NCI-H146 treated with DMSO at 0.1 percent for 48 hours (cell line): ENCODE results near the gene RIMS4.

Source experiments
- DNase-seq: peaks from one replicate; lab custom pipeline; 2025; ENCODE audit not compliant: unreplicated experiment; lab: John Stamatoyannopoulos, UW

The RIMS4 gene

GRCh38 chr20:44796758-44797457, 13.4 kb downstream of the RIMS4 start:
- no peak for DNase-seq

DNA sequence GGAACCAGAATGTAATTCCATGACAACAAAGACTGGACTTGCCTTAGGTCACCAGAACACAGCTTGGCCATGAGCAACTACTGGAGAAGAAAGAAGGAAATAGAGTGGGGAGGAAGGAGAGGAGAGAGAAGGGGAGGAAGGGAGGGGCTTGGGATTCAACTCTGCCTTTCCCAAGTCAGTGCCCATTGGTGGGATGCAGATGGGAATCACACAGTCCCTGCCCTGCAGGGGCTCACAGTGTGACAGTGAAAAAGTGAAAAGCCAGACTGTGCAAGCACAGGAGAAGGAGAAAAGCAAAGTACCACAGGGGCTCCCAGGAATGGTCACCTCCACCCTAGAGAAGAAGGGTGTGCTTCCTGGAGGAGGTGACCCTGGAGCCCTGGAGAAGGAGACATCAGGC, 14.0 kb downstream of the RIMS4 start:
- no peak for DNase-seq

DNA sequence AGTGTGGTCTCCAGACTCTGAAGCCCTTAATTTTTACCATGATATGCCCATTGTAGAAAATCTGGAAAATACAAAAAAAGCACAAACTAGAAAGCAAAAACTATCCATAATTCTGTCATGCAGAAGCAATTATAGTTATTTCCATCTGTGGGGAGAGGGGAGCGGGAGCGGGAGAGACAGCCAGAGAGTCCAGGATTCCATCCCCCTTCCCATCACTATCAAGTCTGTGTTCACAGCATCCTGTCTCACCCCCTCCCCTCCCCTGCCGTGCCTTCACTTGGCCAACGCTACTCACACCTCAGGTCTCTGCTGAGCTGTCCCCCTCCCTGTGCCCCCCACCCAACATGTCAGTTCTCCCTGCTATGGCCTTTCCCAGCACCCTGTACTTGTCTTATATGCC, 14.5 kb downstream of the RIMS4 start:
- DNase-seq: no peak

DNA sequence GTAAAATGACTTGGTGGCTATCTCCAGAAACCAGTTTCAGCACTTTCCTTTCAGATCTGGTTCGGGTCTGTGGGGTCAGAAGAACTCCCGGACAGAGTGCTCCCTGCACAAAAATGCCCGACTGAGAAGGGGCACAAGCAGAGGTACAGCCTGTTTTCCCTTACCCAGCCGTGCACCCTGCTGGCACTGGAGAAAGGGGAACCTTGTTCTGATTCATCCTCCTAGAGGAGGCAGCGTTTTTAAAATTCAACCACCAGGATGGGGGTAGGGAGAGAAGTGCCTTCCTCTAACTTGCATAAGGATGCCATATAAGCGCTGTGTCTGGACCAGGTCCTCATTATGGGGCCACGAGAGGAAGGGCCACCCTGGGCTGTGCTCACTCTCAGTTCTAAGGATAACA, 17.6 kb downstream of the RIMS4 start:
- no peak for DNase-seq

GRCh38 chr20:44790638-44791393, 19.5 kb downstream of the RIMS4 start:
- DNase-seq: no peak

- DNase-seq: no peak
These were observed 21.5 kb downstream of the RIMS4 start for GRCh38 chr20:44788706-44789456.

DNA sequence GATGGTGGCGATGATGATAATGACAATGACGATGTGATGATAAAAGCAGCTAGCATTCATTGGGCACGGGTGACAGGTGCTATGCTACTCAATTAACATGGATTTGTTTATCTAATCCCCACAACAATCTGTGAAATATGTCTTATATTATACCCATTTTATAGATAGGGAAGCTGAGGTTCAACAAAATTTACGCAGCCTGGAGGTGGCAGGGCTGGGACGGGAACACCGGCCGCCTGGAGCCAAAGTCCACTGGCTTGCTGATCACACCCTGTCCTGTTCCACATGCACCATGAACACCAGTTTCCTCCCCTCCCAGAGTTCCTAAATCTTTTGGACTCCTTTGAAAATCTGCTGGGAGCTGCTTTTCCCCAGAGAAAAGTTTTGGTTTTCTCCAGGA, 23.0 kb downstream of the RIMS4 start:
- no peak for DNase-seq

- no peak for DNase-seq
These were observed 24.6 kb downstream of the RIMS4 start for GRCh38 chr20:44785768-44786167.

DNA sequence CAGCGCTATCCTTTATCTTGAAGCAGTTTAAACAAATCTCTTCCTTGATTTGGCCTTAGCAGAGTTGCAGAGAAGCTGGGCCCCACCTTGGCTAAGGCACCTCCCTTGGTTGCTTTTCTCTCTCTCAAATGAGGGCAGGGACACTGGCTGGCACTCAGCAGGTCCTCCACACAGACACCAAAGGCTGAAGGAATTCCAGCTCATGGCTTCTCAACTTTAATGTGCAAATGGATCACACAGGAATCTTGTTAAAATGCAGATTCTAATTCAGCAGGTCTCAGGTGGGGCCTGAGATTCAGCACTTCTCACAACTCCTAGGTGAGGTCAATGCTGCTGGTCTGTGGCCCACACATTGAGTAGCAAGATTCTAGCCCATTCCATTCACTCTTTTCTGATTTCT, 25.7 kb downstream of the RIMS4 start:
- no peak for DNase-seq

GRCh38 chr20:44781791-44782190, 28.6 kb downstream of the RIMS4 start:
- no peak for DNase-seq

DNA sequence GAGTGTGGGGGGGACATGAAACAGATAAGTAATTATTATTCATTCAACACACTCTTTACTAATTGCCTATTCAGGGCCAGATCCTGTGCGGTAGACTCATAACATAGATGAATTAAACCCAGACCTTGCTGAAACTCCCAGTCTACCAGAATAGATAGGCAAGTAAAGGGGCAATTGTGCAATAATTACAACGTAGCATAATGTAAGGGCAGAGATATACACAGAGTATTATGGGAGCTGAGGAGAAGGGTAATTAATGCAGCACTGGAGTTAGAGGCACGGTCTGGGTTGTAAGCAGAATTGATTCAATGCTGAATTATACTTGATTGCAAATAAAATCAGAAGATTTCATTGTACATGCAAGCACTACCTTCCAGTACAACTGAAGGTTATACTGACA, 29.2 kb downstream of the RIMS4 start:
- no peak for DNase-seq

DNA sequence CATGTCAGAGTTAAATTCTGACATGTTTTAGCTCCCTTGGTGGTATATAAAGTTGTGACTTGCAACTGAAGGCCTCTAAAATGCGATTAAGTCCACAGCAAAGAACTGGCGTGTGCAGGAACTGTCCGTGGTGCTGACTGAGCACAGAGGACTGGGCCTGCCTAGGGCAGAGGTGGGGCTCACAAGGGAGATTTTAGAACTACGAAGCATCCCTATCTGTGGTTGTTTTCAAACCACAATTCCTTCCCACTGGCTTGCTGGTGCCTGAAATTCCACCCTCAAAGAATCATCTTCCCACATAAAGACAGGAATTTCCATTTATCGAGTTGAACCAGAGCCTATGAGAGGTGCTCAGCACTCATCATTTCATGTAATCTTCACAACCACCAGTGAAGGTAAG, 30.1 kb downstream of the RIMS4 start:
- no peak for DNase-seq

DNA sequence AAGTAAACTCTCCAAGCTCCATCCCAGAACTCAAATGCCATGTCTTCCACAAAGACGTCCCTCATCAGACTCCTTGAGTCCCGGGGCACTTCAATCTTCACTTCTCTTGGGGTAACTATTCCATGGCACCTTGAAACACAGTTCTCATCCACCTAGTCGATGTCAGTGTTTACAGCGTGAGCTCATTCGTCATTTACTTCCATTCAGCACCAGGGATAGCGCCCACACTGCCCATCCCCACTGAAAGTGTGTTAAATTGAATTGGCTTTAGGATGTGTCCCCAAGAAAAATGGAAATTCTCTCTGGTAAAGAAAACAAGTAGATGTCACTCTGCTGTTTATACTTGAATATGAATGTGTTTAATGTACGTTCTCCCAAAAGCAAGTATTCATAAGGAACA, 33.4 kb downstream of the RIMS4 start:
- DNase-seq: no peak

GRCh38 chr20:44773070-44773829, 37.1 kb downstream of the RIMS4 start:
- DNase-seq: no peak

DNA sequence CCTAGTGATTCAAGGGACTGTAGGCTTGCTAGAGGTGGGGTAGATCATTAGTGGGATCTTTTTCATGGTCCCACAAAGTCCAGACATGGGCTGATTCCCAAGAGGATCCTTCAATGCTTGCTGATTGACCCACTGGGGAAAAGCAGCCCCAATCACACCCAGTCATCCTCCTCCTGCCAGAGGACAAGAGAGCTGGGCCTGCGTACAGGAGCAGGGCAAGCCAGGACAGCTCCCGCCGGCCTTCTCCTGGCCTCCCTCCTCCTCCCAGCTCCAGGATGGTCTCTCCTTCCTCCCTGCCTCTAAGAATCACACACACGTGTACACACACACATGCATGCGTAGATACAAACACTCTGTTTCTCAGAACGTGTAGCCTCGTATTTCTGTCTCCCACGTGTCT, 37.7 kb downstream of the RIMS4 start:
- DNase-seq: no peak

DNA sequence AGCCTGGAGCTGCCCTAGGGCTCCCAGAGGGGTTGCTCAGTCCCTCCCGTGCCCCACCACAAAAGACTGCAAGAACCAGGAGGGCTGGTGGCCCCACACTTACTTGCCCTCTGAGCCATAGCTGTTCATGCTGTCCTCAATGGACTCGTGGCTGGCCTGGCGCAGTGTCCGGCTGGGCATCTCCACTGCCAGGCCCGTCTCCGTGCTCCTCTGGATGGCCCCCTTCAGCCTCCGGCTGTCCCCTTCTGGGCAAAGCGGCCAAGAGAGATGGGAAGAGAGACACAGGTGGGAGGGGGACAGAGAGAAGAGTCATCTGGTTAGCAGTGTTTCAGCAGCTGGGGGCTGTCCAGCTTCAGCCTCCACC, 39.2 kb downstream of the RIMS4 start:
- no peak for DNase-seq

DNA sequence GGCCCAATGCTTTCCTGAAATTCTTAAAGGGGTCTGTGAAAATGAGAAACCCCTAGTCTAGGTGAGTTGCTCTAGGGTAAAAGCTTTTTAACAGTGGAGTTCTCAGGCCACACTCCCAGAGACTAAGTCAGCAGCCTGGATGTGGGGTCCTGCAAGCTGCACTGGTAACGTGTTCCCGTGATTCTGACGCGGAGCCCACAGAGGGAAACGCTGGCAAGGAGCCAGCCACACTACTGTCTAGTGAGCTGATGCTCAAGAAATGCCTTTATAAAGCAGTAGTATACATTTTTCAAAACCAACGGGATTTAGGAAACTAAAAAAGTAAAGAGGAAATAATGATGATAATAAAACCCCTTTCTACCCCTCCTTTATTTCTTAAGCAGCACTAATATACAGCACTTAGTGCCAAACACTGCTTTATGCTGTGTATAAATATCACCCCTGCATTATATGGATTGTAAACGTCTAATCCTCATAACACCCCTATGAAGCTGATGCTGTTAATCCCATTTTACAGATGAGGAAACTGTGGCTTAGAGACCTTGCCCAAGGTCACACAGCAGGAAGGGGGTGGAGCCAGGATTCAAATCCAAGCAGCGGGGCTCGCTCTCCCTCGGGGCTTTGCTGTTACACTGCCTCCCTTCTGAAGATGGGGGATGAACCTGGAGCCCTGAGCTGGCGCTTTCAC, 39.7 kb downstream of the RIMS4 start:
- DNase-seq: no peak

DNA sequence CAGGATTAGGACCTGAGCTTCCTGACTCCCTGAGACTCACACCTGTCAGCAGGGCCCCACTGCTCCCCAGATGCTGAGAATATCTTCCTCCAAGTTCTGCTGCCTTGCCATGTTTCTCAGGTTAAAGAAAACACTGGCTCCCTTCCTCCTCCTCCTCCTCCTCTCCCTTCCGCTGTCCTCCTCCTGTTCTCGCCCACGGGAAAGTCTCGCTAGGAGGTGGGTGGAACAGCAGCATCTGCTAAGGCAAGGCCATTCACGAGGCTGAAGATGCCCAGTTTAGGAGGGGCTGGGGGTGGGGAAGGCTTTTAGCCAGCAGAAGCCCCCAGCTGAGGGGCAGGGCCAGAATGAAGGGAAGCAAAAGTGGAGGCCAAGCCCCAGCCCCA, 40.9 kb downstream of the RIMS4 start:
- no peak for DNase-seq

- DNase-seq: no peak
These were observed 41.4 kb downstream of the RIMS4 start for GRCh38 chr20:44768854-44769480.

DNA sequence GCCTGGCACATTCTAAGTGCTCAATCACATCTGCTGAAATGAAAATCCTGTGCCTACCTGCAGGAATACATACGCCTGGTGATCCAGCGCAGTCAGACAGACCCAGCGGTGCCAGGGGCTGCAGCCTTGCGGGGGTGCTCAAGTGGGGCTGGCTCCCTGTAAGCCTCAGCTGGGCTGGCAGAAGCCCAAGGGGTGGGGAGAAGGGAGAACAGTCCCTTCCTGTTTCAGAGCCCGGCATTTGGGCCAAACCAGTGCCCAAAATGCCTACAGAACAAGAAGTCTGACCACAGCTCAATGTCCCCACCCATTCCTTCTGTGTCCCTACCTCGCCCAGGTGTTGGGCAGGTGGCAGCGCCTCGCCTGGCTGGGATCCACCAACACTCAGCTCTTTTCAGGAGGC, 42.1 kb downstream of the RIMS4 start:
- no peak for DNase-seq
